HEK293T (cell line): ENCODE measurements around the gene TPRG1.

Experiments used
- CTCF ChIA-PET: fragments of 350-600 bp; formaldehyde crosslinking; extraction: SDS; loops from one replicate; lab custom pipeline; 2021; ENCODE audit warnings: antibody characterized with exemption, inconsistent platforms; lab: Yijun Ruan, JAX
- POLR2A ChIA-PET: fragments of 350-600 bp; formaldehyde crosslinking; extraction: SDS; loops from one replicate; lab custom pipeline; 2020; ENCODE audit warnings: antibody characterized with exemption, inconsistent platforms; lab: Yijun Ruan, JAX
- DNase-seq: peaks from one replicate; pipeline ENCODE4 v3.0.0; 2012; ENCODE audit warnings: mixed read lengths; ENCODE audit errors: extremely low spot score
- ARNT ChIP-seq: fragments of 450-650 bp; IDR thresholded peaks from 2 replicates; pipeline ENCODE4 v1.6.1; 2017; ENCODE audit warnings: mild to moderate bottlenecking
- BHLHE40 ChIP-seq: fragments of 450-650 bp; IDR thresholded peaks from 2 replicates; pipeline ENCODE4 v1.6.1; 2016; ENCODE audit warnings: mild to moderate bottlenecking, moderate library complexity, borderline replicate concordance
- CTBP1 ChIP-seq: fragments of 450-650 bp; IDR thresholded peaks from 2 replicates; pipeline ENCODE4 v1.6.1; 2016; ENCODE audit warnings: borderline replicate concordance
- ELF4 ChIP-seq: fragments of 450-650 bp; IDR thresholded peaks from 2 replicates; pipeline ENCODE4 v1.6.1; 2017; ENCODE audit warnings: antibody characterized with exemption
- FOXA1 ChIP-seq: fragments of 450-650 bp; IDR thresholded peaks from 2 replicates; pipeline ENCODE4 v1.6.1; 2016; ENCODE audit warnings: mild to moderate bottlenecking
- FOXK2 ChIP-seq: fragments of 450-650 bp; IDR thresholded peaks from 2 replicates; pipeline ENCODE4 v1.6.1; 2016; ENCODE audit warnings: mild to moderate bottlenecking
- FOXM1 ChIP-seq: fragments of 450-650 bp; IDR thresholded peaks from 2 replicates; pipeline ENCODE4 v1.6.1; 2017; ENCODE audit warnings: mild to moderate bottlenecking, borderline replicate concordance
- HDGF ChIP-seq: fragments of 450-650 bp; IDR thresholded peaks from 2 replicates; pipeline ENCODE4 v1.6.1; 2017; ENCODE audit warnings: antibody characterized with exemption, borderline replicate concordance
- L3MBTL2 ChIP-seq: fragments of 450-650 bp; conservative IDR thresholded peaks from 2 replicates; pipeline ENCODE4 v1.6.1; 2016; ENCODE audit warnings: mild to moderate bottlenecking
- LEF1 ChIP-seq: fragments of 450-650 bp; IDR thresholded peaks from 2 replicates; pipeline ENCODE4 v1.6.1; 2017; ENCODE audit warnings: mild to moderate bottlenecking, borderline replicate concordance
- NFRKB ChIP-seq: fragments of 450-650 bp; IDR thresholded peaks from 2 replicates; pipeline ENCODE4 v1.6.1; 2016; ENCODE audit warnings: mild to moderate bottlenecking, moderate library complexity
- PKNOX1 ChIP-seq: fragments of 450-650 bp; IDR thresholded peaks from 2 replicates; pipeline ENCODE4 v1.6.1; 2016
- SP1 ChIP-seq: fragments of 450-650 bp; IDR thresholded peaks from 2 replicates; pipeline ENCODE4 v1.6.1; 2017
- SUZ12 ChIP-seq: fragments of 450-650 bp; IDR thresholded peaks from 2 replicates; pipeline ENCODE4 v1.6.1; 2016; ENCODE audit warnings: mild to moderate bottlenecking
- TARDBP ChIP-seq: fragments of 450-650 bp; IDR thresholded peaks from 2 replicates; pipeline ENCODE4 v1.6.1; 2016
- ZNF384 ChIP-seq: fragments of 450-650 bp; IDR thresholded peaks from 2 replicates; pipeline ENCODE4 v1.6.1; 2016

The TPRG1 gene

GRCh38 chr3:189239616-189240015 lies 67.8 kb downstream of the TPRG1 start:
- TF ChIP-seq ARNT (no peak), BHLHE40 (no peak), NFRKB (no peak), LEF1 (no peak), SP1 (no peak), ZNF384 (no peak), FOXK2 (no peak), ELF4 (no peak), PKNOX1 (no peak), L3MBTL2 (no peak), FOXA1 (no peak), CTBP1 (no peak), HDGF (no peak), TARDBP (no peak), SUZ12 (no peak), FOXM1 (no peak)
- POLR2A ChIA-PET: no interaction called here
- CTCF ChIA-PET: no interaction called here
- DNase-seq: no peak

GRCh38 chr3:189249987-189250386 lies 78.2 kb downstream of the TPRG1 start:
- POLR2A ChIA-PET: no interaction called here
- TF ChIP-seq L3MBTL2 (no peak), SP1 (no peak), SUZ12 (no peak), ARNT (no peak), BHLHE40 (no peak), FOXA1 (no peak), TARDBP (no peak)
- CTCF ChIA-PET: no interaction called here
- no peak for DNase-seq

- ChIA-PET CTCF (no interaction called here), POLR2A (no interaction called here)
- TF ChIP-seq ELF4 (no peak), NFRKB (no peak), CTBP1 (no peak), ZNF384 (no peak)
- no peak for DNase-seq
These were observed 86.5 kb downstream of the TPRG1 start for GRCh38 chr3:189258261-189258660.

- CTCF ChIA-PET: no interaction called here
- POLR2A ChIA-PET: no interaction called here
- TF ChIP-seq L3MBTL2 (no peak), PKNOX1 (no peak), FOXM1 (no peak), NFRKB (no peak), ELF4 (no peak), SUZ12 (no peak), BHLHE40 (no peak), LEF1 (no peak), ARNT (no peak)
- DNase-seq: no peak
These were observed 89.1 kb downstream of the TPRG1 start for GRCh38 chr3:189260556-189261493.

- TF ChIP-seq FOXK2 (no peak), SP1 (no peak), PKNOX1 (no peak), FOXA1 (no peak), FOXM1 (no peak), ARNT (no peak), BHLHE40 (no peak)
- ChIA-PET POLR2A (no interaction called here), CTCF (no interaction called here)
- no peak for DNase-seq
These were observed 91.0 kb downstream of the TPRG1 start for GRCh38 chr3:189262746-189263145.

- peak; percentile 9 for DNase-seq
- TF ChIP-seq L3MBTL2: no peak
- TF ChIP-seq ARNT: no peak
- TF ChIP-seq FOXM1: no peak
- TF ChIP-seq PKNOX1: no peak
- no peak for TF ChIP-seq CTBP1
- no peak for TF ChIP-seq ZNF384
- TF ChIP-seq ELF4: no peak
- TF ChIP-seq TARDBP: no peak
- no peak for TF ChIP-seq FOXK2
- TF ChIP-seq SUZ12: no peak
- TF ChIP-seq FOXA1: no peak
- no peak for TF ChIP-seq NFRKB
- no peak for TF ChIP-seq SP1
- TF ChIP-seq LEF1: no peak
- TF ChIP-seq BHLHE40: no peak
- TF ChIP-seq HDGF: no peak
- POLR2A ChIA-PET: no interaction called here
- CTCF ChIA-PET: interaction anchor here (0.9 to 1.0 kb wide), 2 partner anchors 59 to 687 kb away, joined by 3 read pairs; no protein-coding TSS in a partner anchor
These were observed 96.3 kb downstream of the TPRG1 start for GRCh38 chr3:189267981-189268613.
